GM18511 (cell line): ENCODE data around the gene DLX1.

Experiments
- ATAC-seq: cut with Tn5 transposase; IDR thresholded peaks from one replicate; pipeline ENCODE4 v1.9.1; 2021; ENCODE audit warnings: mild to moderate bottlenecking, moderate library complexity; ENCODE audit not compliant: unreplicated experiment

DLX1 gene

DNA sequence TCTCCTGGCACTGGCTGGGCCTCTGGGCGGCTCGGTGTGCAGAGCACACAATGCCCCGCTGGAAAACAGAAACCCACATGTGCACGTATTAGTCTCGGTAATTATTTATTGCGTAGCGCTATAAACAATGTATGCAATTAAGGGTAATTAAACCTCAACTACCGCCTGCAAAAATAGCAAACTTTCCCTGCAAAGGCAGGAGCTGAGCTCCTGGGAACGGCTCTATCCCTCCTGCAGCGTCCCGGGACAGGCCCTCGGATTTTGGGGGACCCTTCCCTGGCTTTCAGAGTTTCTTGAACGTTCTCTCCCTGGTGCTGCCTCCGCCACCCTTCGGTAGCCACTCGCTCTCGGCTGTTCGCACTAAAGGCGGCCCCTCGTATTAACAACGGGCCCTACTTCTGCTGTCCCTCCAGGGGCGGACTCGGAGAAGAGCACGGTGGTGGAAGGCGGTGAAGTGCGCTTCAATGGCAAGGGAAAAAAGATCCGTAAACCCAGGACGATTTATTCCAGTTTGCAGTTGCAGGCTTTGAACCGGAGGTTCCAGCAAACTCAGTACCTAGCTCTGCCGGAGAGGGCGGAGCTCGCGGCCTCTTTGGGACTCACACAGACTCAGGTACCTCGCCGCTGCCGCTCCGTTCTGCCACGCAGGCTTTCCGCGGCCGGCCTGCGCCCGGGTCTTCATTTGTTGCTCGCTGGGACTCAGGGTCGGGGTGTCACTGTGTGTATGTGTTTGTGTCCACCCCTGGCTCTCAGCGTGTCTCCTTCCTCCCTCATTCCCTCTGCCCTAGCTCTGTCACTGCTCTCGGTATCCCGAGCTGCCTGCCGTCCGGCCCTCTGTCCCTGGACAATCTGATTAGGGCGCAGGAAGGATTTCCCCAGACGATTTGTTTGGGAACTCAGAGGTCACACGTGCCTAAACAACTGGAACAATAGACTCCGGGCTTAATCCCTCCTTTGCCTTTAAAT is 1.2 kb downstream of the DLX1 start:
- ATAC-seq, result no peak

DNA sequence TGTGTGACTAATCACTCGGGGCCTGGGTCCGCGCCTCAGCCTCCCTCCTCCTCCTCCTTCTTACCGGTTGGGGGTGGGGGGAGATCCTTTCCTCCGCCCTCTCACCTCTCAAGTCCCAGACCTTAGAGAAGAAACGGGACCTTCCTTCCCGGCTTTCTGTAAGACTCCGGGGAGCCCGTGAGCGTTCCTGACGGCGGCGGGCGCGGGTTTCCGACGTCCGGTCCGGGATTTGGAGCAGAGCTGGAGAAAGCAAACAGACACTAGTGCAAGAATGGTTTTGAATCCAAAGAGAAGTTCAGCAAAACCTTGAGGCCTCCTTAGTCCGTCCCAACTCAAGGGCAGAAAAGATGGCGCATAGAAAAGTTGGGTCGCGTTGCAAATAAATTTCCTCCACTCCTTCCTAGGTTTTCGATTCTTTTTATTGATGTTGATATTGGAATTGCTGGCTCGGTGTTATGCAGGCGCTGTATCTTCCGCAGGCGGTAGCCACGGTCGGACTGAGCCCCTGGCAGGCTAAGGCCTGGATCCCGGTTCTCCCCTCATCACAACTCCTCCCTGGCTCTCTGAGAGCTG is 2.0 kb downstream of the DLX1 start:
- no peak for ATAC-seq

DNA sequence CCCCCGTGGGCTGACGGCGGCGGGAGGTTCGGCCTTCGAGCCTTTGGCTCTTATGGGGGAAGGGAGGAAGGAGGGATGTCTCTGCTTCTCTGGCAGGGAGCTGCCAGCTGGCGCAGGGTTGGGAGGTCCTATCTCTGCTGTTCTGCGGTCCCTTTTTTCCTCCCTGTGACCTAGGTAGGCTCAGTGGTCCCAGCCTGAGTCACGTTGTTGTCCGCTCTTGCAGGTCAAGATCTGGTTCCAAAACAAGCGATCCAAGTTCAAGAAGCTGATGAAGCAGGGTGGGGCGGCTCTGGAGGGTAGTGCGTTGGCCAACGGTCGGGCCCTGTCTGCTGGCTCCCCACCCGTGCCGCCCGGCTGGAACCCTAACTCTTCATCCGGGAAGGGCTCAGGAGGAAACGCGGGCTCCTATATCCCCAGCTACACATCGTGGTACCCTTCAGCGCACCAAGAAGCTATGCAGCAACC is 2.5 kb downstream of the DLX1 start:
- ATAC-seq, result no peak

DNA sequence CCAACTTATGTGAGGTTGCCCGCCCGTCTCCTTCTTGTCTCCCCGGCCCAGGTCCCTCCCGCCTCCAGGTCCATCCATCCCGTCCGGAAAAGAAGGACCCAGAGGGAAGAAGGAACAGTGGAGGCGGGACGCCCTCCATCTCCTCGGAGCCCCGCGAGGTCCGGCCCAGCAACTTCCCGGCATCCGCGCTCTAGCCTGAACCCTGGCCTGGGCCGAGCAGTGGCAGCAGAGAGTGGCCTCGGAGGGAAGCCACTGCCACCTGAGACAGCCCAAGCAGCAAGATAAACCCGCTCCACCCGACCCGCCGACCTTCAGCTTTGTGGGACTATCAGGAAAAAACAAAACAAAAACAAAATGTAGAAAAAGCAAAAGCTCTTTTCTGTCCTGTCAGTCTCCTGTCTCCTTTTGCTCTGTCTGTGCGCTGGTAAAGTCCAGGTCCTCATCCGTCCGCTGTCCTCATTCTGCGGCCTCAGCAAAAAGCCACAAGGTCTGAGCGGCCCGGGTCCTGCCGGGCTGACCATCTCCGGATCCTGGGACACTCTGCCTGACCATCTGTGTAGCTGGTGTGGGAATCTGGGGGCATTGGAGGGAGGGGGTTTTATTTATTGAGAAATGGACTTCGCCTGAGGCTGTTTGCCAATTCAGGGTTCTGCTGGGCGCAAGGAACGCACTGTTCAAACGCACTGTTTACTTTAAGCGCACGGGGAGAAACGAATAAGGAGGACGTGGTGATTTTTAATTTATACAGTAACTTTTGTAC is 3.1 kb downstream of the DLX1 start:
- no peak for ATAC-seq

DNA sequence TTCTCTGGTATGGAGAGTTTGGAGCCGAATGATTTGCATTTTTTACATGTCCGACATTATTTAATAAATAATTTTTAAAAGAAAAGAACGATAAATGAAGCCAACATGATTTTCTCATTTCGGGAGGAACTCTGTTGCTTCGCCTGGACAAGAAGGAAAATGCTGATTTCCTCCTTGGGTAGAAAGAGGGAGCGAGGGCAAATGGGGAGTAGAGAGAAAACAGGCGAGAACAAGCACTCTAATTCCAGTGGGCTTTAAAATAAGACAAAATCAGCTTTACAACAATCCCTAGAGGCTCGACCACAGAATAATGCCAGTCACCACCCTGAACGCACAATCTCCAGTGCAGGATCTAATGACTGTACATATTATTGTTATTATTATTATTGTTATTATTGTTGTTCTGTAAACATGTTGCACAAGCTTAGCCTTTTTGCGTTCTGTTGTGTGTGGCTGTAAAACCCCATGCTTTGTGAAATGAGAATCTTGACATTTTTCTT is 3.7 kb downstream of the DLX1 start:
- ATAC-seq, result no peak

DNA sequence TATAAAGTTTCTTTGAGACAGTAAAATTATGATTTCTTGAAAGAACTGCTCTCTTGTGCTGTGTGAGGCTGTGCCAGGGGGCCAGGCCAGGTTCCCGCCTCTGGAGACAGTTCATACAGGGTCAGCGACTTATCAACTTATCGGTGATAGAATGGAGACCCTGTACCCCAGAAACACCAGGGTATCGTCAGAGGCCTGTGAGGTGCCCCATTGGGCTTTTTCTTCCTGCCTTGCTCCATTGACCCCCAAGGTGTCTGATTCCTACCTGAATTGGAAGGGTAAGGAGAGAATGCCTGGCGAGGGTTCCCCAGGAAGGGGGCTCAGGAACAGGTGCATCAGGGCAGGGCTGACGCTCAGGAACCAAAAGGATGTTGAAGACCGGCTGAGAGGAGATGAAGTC is 4.3 kb downstream of the DLX1 start:
- ATAC-seq, result no peak

DNA sequence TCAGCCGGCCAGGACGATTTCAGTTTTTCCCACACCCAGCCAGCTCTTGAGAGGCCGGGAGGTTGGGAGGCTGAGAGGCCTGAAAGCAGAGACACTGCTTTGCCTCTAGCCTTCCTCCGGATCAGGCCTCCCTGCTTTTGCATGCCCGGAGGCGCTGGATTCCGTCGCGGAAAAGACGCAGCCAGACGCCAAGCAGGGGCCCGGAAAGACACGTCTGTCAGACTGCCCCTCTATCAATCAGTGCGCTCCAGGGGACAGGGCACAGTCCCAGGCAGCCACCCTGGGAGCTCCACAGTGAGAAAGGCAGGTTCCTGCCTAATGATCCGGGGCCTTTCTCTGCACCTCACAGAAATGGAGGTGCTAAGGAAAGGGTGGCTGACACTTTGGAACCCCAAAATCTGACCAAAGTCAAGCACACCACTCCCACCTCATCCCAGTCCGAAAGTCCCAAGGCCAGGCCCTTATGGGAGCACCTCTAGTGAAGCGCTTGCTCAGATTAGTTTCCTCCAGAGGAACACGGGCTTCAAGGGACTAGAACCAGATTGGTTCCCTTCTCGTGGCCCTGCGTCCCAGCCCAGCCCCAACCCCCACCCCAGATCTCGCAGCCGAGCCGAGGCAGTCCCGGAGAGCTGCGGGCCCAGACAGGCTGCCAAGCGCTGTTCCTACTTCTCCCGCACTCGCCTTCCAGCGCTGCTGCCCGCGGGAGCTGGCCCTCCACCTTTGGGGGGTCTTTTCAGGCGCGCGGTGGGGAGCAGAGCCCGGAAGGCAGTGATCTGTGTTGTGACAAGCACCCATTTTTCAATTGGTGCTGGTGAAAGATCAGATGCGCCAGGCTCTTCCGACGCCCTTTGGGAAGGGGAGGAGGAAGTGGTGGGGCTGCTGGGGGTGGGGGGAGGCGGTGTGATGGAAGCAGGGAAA is 5.0 kb downstream of the DLX1 start:
- ATAC-seq, result no peak

DNA sequence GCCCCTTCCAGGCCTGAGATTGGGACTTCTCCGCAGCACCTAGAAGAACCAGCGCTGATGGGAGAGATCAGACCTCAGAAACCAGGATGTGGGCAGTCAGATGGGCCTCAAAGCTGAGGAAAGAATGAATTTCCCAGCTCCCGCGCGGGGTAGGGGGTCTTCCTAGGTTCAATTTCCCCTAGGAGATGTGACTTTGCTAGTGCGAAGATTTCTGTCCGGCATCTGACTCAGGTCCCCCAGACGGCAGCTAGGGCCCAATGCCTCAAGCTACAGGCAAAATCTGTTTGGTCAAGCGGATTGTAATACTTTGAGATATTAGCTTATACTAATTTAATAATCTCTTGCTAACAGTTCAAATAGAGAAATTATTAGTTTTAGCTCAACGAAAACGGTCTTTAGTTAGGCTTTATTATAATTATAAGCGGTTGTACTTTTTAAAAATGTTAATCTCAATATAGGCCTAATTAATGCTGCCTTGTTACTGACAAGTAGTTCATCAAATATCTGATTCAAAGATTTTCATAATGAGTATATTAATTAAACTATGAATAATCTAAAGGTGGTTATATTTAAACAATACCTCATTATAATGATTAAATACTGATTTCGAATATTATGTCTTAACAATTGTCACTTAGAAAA is 5.8 kb downstream of the DLX1 start:
- ATAC-seq, result no peak

DNA sequence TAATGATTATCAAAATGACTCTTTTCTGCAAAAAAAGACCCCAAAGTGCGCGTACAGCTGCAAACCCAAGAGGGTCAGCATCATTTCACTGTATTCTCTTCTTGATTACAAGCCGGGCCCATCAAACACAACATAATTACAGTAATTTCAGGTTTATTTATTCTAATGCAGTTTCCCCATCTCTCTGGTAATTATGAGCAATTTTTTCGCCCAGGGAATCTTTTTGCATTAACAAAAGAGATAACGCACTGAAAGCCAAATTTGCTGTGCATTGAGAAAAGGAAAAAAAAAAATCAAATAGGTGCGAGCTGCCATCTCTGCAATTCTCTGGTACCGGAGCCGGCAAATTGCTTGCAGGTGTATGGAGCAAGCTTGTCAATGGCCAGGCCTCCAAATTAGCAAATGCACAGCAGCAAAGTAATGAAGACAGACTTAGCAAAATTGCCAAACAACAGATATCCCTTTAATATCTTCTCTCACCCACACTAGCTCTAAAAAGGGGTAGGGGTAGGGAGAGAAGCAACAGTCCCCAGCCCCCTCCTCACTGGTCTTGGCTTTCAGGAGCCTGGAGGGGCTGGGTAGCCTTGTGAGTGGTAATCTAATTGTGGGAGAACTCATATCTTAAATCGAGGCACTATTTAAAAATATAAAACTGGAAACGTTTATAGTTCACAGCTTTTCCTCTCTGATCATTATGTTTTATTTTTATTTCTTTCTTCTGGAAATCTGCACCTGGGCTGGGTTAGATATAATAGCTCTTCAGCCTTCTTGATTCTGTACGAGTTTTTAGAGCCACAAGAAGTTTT is 6.7 kb downstream of the DLX1 start:
- ATAC-seq, result no peak

DNA sequence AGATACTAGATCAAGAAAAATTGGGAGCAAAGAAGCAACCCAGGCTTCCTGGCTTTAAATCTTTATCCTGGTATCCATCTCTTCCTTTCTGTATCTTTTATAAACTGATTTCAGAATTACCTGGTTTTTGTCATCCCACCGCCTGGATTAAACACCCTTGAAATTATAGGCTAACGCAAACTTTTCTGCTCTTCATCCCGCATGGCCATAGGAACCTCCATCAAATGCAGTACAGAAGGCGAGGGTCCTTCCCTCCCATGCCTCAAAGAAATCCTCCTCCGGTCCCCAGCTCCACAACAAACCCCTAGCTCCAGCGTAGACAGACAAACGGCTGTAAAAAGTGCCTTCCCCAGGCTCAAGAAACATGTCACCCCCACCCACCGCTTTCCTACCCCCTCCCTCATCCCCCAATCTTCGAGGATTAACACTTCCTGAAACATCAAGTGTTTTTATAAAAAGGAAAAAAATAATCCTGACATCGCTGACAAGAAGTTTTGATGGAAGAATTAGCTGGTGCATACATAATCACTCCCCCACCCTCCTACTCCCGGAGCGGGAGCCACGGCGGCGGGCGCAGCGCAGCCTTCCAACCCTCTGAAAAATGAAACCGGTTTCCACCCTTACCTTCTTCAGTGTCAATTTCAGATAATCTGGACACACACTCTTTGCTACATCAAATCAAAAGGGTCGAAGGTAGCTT is 7.6 kb downstream of the DLX1 start:
- no peak for ATAC-seq

DNA sequence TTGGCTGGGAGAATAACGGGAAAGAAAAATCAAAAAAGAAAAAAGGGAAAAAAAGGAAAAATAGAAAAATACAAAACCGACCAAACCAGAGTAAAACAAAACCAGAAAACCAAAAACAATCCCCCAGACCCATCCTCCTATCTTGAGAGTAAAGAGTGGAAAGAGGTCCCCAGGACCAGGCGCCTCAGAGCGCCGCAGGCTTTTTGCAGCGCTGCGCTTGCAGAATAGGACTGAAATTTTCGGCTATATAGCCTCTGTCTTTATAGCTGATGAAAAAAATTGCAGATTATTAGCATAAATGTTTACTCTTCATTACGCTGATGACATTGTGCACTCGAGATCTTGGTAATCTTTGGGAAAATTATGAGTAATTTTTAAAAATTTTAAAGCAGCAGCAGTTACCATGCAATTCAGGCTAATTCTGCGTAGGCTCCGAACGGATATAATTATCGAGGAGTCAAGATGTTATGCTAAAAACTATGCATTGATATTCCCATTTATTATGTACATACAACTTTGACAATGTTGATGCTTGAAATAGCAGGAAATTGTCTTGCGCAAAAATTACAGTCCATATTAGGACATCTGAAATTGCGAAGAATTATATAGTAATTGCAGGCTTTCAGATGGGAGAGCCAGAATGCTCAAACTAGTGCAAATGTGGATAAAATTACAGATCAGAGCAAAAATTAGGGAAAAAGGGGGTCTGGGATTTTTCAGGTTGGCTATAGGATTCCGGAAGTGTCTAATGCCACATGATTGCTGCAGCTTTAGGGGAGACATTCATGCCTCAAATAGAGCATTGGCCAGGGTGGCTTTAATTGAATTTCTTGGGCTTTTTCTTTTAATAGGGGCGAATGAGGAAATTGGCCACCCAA is 8.3 kb downstream of the DLX1 start:
- no peak for ATAC-seq

DNA sequence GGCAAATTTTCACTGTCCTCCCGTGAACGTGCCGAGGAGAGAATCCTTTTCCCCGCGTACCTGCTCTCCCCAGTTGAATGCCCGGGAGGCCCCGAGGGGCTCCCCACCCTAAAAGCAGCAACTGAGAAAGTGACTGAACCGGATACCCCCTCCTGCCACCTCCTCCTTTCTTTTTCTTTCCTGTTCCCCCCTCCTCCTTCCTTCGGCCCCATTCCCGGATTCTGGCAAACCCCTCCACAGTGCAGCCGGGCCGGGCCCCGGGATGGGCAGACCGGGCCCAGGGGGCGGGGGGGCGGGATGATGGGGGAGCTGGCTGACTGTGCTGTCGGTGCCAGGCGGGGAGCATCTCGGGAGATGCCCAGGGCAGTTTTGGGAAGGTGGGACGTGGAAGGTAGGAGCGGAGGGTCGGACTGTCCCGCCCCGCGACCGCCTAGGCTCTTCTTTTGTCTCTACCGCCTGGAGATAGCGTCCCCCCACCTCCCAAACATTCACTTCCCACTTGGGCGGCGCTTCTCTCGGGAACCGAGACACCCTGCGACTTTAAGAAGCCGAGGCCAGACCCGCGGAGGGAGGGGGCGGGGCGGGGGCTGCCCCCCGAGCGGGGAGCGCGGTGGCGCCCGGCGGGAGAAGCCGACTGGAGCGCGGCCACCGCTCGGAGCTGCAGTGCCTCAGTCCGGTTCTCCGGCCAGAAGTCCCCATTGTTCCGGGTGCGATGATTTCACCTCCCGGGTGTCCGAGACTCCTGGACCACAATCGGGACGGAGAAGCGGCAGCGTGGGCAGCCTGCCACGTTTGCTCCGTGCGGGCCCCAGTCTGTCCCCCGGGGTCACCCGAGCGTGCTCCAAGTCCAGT is 9.2 kb downstream of the DLX1 start:
- ATAC-seq, result no peak

DNA sequence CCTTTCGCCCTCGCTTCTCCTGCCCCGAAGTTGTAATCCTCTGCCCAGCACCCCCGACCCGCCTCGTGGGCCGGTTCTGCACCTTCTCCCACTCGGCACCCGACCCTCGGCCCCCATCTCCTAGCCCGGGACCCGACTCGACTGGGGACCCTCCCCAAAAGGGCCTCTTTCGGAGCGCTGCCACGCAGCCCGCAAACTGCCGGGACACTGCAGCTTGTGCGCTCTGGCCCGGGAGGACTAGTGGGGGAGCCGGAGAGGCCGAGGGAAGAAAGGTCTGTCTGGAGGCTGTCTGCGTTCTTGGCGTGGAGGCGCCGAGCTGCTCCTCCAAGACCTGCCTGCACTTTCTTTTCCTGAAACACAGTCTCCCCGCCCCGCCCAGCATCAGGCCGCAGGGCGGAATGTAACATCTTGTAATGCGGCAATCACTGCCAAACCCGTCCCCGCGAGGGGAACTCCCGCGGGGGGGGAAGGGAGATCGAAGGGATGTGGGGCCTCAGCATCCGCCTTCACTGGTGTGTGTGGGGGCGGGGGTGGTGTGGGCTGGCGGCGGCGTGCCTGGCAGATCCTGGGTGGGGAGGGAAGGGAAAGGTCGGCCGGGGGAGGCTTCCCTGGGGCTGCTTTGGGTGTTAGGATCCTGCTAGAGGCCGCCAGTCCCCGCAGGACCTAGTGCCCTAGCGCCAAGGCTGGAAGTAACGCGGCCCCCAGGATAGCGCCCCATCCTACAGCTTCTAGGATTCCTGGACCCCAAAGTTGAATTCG is 10.0 kb downstream of the DLX1 start:
- no peak for ATAC-seq

DNA sequence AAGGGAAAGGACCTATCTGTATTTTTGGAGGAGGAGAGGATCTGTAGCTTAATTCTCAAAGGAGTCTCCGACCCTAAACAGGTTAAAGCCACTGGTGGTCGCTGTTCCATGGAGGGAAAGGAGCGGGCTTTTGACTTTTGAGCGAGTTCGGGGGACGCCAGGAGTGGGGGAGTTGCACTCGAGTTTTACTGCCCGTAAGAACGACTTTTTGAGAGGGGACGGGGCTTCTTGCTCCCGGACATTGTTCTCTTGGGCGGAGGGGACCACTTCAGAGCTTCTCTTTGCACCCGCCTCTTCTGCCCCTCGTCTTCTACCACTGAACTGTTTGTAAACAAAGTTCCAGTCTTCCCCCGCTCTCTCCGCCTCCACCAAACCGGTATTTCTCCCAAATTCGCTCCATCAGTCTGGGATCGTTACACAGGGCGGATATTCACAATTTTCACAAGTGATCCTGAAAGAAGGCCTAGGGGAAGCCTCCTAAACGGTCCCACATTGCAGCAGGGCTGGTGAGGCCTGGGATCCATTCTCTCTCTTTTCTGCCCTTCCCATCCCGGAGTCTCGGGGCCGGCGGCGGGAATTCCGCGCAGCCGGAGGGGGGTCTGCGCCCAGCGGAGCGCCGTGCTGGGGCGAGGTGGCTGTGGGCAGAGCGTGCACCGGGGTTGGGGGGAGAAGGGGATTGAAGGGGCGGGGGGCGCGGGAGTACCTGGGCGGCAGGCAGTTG is 10.8 kb downstream of the DLX1 start:
- no peak for ATAC-seq
